Fibroblast of gingiva (primary cell): Measurements from ENCODE around the gene SSR1.
"Not testable (repeated sequence)": the region's sequence is repeated elsewhere in the genome, so short reads cannot be mapped to it uniquely, and the experiment has no call there.

Experiments
- DNase-seq: peaks from one replicate; pipeline ENCODE4 v3.0.0-alpha.2; 2011; ENCODE audit warnings: low read depth

SSR1 gene

DNA sequence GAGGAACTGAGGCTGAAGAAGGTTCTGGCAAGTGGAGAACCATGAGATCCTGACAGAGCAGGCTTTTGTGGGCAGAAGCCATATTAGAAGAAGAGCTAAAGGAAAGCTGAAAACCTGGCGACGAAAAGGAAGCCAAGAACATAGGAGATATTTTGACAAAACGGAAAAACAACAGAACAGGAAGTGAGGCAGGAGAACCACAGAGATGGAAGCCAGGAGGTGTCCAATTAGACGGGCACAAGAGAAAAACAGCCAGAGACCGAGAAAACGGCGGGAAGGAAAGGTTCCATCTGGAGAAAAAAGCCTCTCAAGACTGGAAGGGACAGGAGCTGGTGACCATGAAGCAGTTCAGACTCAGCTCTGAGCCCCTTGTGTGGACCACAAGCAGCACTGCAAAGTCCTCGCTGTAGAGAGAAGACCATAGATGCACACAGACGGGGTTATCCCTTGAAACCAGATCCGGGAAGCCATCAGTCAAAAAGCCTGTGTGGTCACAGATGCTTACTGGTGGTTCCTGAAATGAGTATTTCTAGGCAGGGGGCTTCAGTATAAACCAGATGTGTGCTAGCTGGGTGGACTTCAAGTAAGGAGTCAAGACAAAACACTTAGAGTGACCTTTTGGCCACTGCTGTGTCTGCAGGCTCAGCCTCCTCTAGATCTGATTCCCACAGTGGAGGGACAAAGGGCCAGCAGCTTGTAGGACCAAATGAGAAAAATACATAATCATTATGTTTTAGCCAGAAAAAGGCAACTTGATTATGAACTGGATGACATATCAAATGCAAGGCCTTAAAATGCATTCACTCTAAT lies 30.7 kb downstream of the SSR1 start:
- no peak for DNase-seq

DNA sequence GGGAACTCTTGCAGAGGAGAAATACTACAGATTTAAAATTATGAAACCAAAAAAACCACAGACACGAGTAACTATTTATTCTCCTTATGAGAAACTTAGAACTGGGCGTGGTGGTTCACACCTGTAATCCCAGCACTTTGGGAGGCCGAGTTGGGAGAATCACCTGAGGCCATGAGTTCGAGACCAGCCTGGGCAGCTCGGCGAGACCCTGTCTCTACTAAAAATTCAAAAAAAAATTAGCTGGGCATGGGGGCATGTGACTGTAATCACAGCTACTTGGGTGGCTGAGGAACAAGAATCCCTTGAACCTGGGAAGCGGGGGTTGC lies 36.8 kb downstream of the SSR1 start:
- no peak for DNase-seq

DNA sequence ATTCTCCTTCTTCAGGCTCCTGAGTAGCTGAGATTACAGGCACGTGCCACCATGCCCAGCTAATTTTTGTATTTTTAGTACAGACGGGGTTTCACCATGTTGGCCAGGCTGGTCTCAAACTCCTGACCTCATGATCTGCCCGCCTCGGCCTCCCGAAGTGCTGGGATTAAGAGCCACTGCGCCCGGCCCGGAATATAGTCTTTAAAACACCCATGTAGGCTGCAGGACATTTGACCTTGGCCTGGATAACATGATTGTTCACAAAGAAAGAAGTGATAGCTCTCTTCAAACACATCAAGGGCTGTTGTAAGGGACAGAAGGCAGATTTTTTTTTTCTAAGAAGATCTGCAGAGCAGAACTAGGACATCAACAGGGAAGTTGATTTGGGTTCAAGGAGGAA lies 38.5 kb downstream of the SSR1 start:
- DNase-seq = not testable (repeated sequence)

DNA sequence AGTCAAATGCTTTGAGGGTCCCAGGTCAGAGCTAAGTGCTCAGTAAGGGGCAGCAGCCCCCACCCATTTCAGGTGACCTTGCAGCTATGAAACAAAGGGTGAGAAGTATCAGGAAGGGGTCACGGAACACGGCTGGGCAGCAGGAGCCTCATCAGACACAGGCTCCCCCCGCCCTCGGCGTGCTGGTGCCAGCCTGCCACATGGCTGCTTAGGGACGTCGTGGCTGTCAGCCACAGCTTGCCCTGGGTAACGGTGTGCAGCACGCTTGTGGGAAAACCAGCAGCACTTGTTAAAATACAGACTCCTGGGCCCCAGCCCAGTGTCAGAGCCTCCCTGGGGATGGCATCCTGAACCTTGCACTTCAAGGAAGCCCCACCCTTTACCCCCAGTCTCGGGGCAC lies 39.3 kb downstream of the SSR1 start:
- DNase-seq = no peak

DNA sequence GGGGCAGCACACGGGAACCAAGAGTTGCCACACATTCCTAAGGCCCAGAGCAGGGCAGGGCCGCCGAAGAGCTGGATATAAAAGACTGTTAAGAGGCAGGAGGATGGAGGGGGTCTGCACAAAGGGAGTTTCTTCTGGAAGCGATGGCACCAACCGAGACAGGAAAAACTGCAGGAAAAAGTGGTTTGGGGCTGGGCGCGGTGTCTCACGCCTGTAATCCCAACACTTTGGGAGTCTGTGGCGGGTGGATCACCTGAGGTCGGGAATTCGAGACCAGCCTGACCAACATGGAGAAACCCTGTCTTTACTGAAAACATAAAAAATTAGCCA lies 41.8 kb downstream of the SSR1 start:
- DNase-seq = no peak

DNA sequence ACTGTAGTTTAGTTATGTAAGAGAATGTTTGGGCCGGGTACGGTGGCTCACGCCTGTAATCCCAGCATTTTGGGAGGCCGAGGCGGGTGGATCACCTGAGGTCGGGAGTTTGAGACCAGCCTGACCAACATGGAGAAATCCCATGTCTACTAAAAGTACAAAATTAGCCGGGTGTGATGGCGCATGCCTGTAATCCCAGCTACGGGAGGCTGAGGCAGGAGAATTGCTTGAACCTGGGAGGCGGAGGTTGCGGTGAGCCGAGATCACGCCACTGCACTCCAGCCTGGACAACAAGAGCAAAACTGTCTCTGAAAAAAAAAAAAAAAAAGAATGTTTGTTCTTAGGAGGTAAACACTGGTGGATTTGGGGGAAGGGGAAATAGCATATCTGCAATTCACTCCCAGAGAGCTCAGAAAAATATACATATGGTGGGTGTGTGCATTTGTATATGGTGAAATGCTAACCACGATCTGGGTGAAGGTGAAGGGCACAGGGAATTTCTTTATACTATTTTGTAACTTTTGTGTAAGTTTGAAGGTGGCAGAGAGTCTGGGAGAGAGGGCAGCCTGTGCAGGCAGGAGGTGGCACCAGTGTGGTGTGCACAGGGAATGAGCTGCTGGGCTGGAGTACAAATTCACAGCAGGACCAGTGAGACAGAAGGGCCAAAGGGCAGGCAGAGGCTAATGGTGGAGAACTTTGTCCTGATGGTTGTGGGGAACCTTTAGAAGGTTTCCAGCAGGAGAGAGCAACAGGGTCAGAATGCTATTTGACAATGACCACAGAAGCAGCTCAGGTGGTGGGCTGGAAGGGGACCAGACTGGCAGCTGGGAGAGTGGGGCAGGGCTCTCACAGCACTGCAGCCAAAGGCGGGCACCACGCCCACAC lies 42.4 kb downstream of the SSR1 start:
- no peak for DNase-seq

DNA sequence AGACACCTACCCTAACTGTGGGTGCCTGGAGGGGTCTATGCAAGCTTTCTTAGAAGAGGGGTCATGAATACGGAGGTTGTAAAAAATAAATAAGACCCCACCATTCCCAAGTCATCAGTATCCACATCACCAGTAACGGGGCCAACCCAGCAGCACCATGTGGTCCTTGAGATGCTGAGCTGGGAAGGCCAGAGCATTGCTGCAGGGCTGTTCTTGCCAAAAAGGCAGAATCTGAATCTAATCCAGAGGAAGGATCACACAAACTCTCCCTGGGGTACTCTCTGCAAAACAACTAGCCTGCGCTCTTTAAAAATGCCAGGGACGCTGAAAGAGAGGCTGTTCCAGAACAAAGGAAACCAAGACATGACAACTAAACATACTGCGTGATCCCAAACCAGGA lies 43.2 kb downstream of the SSR1 start:
- peak; percentile 28 for DNase-seq

DNA sequence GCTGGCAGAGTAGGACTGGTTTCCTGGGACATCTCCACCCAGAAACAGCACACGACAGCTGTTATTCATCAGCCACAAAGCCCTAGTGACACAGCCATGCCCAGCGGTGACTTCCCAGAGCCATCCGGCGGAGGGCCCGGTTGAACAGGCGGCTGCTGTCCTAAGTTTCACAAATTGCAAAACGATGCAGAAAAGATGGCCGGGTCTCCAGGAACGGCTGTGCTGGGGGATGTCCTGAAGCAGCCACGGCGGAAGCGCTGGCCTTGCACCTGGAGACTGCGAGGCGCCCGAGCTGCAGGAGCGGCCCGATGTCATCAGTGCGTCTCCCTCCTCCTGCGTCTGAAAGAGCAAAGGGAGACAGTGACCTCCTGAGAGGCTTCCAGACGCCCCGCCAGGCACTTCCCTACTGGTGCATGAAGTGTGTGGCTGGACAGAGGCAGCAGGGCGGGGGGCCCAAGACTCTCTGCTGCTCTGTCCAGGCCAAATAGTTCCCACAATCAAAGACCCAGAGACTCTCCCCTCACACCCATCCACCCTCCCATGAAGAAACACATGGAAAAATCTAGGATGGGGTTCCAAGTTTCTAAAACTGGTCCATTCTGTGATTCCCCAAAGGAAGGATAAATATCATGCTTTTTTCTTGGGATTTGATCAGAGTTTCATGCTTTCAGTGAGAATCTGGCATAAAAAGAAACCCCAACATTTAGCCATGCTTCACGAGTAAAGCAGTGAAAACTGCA lies 44.0 kb downstream of the SSR1 start:
- DNase-seq = no peak

DNA sequence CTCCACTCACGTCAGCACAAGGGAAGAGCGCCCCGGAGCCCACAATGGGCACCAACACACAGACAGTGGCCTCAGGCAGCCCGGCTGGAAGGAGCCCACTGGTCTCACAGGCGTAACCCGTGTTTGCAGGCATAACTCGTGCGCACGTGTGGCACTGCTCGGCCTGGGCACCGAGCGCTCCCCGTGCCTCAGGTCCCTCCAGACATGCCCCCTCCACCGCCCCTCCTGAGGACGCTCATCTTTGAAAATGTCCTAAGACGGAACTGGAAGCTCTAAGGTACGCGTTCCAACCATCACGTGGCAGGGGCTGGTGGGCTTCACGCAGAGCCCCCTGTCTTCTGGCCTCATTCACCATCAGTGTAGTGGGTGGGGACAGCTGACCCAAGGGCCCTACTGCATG lies 44.6 kb downstream of the SSR1 start:
- no peak for DNase-seq

DNA sequence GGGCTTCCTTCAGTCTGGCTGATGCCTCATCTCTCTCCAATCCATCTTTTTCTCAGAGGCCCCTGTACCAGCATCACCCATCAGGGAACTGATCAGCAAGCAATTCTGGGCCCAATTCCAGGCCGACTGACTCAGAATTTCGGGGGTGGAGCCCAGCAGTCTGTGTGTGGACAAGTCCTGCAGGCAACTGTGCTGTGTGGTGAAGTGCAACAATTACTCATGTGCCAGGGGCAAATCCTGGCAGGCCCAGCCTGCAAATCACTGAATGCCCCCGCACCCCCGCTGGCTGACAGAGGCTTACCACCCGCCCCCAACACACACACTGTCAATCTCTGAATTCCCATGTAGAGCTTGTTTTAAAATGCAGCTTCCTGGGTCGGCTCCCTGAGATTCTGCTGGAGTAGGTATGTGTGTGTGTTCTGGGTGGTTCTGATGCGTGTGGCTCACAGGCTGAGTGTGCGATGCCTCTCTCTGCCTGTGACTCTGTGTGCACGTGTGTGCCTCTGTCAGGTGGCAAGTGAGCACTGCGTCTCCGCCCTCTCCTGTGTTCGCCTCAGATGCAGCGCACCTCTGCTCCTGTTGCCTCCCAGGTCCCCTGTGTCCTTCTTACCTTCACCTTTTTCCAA lies 45.4 kb downstream of the SSR1 start:
- DNase-seq = peak; percentile 80

DNA sequence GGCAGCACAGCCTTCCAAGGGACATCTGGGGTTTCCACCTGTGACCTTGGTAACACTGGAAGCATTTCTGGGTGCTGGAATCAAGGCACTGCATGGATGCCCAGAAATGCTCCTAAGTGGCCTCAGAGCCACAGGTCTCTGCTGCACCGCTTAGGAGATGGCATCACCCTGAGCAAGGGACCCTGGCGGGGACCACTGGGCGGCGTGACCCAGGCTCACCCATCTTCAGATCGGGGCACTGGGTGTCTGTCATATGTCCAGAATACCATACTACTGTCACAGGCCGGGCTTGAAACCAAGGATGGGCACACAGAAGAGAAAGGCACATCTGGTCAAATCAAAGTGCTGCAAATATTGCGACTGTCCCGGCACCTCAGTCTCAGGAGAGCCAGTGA lies 45.9 kb downstream of the SSR1 start:
- DNase-seq = no peak

DNA sequence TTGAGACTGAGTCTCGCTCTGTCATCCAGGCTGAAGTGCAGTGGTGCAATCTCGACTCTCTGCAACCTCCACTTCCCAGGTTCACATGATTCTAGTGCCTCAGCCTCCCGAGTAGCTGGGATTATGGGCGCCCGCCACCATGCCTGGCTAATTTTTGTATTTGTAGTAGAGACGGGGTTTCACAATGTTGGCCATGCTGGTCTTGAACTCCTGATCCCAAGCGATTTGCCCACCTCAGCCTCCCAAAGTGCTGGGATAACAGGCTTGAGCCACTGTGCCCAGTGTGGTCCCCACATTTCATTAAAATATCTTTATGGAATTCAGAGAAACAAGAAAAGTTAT lies 47.6 kb downstream of the SSR1 start:
- not testable (repeated sequence) for DNase-seq

DNA sequence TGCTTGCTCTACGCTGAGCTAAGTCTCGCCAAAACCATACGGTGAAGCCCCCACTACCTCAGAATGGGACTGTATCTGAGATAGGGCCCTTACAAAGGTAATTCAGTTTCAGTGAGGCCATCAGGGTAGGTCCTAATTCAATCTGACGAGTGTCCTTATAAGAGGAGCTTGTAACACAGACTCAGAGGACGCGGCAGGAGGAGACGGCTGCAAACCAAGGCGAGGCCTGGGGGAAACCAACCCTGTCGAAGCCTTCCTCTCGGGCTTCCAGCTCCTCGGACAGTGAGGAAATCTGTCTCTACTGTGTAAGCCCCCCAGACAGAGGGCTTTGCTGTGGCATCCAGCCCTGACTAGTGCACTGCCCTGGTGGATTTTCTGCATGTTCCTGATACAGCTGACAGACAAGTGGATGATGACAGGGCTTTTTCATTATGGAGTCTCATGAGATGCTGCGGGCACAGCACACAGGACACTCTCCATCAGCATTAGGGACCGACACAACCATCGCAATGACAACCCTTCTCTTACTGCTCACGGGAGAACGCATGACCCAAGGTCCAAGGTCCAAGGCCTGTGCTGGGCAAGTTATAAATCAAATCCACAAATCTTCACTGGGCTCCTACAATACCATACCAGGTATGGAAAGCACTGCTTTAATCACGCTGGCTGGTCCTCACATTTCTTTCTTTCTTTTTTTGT lies 48.2 kb downstream of the SSR1 start:
- no peak for DNase-seq

DNA sequence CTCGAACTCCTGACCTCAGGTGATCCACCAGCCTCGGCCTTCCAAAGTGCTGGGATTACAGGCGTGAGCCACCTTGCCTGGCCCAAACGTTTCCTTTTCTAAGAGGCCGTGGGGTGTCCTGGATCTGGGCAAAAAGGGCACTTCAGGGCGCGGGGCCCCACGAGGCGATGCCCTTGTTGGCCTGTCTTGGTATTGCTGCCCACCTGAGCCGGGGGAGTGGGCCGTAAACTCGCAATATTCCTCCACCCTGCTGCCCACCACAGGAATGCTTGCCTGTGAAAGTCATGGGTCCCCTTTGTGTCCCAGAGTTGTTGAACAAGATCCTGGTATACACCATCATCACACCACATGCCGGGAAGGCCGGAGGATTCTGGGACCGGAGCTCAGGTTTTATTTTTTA lies 49.0 kb downstream of the SSR1 start:
- DNase-seq = no peak

DNA sequence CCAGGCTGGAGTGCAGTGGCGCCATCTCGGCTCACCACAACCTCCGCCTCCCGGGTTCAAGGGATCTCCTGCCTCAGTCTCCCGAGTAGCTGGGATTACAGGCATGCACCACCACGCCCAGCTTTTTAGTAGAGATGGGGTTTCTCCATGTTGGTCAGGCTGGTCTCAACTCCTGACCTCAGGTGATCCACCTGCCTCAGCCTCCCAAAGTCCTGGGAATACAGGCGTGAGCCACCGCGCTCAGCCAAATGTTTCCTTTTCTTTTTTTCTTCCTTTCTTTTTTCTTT lies 49.5 kb downstream of the SSR1 start:
- DNase-seq = not testable (repeated sequence)

DNA sequence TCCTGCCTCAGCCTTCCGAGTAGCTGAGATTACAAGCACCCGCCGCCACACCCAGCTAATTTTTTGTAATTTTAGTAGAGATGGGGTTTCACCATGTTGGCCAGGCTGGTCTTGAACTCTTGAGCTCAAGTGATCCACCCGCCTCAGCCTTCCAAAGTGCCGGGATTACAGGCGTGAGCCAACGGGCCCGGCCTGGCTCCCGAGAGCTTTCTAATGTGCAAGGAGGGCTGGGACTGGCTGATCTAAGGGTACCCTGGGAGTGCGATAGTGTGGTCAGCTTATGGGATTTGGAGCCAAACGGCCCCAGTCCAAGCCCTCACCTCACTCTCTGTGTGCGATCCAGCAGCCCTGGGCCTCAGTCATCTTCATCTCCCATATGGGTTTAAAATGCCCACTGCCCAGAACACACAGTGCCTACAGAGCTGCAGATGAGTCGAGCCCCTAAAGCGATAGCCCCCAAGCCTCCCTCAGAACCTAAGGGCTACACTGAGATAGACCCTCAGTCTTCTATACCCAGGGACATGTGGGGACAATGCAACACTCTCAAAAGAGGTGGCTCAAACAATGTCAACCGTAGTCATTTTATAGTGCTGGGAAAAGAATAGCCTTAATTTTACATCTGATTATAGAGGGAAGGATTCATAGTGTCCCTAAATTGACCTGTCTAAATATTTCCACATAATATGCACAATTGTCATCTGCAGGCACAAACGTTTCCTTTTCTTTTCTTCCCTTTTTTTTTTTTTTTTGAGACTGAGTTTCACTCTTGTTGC lies 50.1 kb downstream of the SSR1 start:
- no peak for DNase-seq

DNA sequence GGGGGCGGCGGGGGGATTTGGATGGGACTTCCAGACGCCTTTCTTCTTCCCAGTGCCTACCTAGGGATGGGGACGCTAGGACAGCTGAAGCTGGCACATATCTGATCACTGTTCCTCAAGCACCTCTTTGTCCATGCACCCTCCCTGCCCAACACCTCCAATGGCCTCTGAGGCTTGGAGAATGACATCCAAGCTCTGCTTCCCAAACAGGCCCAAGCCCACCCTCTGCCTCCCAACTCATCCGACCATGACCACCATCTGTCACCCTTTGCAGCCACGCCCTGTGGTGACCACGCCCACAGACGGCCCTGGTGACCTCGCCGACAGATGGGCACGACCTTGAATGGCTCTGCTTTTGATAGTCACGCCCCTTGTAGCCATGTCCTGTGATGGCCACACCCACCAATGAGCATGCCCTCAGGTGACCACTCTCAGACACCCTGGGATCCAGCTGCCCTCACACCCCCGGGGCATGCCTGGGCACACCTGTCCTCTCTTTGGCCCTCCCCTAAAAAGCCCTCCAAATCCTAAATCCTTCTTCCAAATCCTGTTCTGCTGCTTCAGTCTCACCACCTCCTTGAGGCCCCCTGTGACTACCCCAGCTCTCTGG lies 51.0 kb downstream of the SSR1 start:
- DNase-seq = no peak

DNA sequence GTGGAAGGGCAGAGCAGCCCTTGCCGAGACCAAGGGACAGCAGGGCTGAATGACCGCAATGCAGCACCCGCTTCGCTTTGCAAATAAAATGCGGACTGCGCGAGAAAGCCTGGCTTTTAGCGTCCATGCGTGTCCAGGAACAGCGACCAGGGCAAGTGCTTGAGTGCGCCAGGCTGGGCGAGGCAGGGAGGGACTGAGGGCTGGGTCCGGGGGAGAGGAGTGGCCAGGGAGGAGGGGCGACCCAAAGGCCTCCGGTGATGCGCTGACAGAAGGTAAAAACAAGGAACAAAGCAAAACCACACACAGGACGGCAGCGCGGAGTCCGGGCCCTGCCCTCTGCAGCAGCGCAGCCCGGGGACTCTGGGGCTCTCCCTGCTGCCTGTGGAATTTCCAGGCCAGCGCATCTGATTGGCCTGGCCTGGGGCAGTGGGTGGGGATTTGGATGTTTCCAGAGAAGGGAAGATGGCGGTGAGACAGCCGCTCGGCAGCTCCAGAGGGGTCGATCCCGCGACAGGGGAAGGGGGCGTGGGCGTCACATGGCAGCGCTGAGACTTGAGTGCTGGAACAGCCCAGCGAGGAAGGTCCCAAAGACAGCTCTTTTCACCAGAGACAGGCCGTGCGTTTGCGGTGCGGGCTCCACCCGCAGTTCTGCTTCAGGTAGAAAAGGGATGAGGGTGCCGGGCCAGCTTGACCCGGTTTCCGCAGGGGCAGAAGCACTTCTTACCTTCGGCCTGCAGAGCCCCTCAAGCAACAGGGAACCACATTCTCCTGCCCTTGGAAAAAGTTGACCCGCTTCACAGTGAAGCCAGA lies 51.8 kb downstream of the SSR1 start:
- DNase-seq = peak; percentile 76

DNA sequence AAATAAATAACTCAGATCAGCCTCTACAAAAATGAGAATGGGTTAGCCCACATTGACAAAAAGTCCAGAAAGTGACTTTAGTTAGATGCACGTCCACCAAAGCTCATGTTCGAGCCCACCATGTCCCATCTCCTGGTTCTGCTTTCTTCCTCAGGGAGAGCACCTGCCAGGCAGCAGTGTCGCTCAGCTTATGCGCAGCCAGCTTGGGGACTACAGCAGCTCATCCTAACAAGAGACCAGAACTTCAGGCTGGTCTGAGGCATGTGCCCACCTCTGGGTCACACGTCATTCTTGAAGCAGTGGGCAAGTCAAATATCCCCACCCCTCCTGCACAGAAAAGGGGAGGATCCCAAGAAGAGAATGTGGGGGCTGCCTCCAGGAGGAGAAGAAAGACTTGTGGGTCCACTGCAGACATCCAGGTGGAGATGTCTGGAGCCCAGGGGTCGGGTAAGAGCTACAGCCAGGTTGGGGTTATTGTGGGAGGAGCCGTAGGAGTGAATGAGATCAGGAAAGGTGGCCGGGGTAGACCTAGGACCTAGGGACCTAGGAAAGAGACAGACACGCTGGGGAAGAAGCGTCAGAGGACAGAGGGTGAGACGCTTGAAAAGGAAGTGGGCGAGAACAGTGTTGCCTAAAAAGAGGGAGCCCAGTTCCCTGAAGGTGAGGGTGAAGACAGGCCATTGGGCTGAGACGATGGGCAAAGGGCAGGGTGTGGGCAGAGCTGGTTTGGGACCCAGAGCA lies 52.5 kb downstream of the SSR1 start:
- DNase-seq = no peak
